Common myeloid progenitor, CD34-positive (primary cell): Measurements from ENCODE around the gene TMEM117.

Experiments used
- CTCF ChIA-PET: fragments of 350-600 bp; sonication (Branson Sonifier 250); formaldehyde crosslinking; loops from one replicate; lab custom pipeline; 2021; ENCODE audit warnings: antibody characterized with exemption; lab: Charles Lee
- POLR2A ChIA-PET: fragments of 350-600 bp; sonication (Branson Sonifier 250); formaldehyde crosslinking; loops from one replicate; lab custom pipeline; 2021; ENCODE audit warnings: antibody characterized with exemption; lab: Charles Lee
- DNase-seq, 3 donors: peaks; one replicate each; pipeline versions ENCODE4 v3.0.0 to v3.0.0-alpha.2; 2013
- H3K27ac ChIP-seq, 2 experiments: 1 replicate in 1 of 2; 2 replicates in 1 of 2; pipeline ENCODE4 v1.7.0; 2013; ENCODE audit warnings: inconsistent platforms in 2 of 2, low read length in 2 of 2, mild to moderate bottlenecking in 2 of 2, low read depth in 1 of 2, moderate library complexity in 1 of 2; ENCODE audit not compliant: severe bottlenecking in 2 of 2, insufficient read depth in 1 of 2, poor library complexity in 1 of 2
- H3K27me3 ChIP-seq, 5 experiments: replicated peaks in 2 of 5; 1 replicate in 3 of 5; 2 replicates in 2 of 5; pipeline versions ENCODE4 v1.6.1 to v1.7.0; 2013; ENCODE audit warnings: low read length in 4 of 5, mild to moderate bottlenecking in 2 of 5, moderate library complexity in 2 of 5, inconsistent platforms in 1 of 5; ENCODE audit not compliant: insufficient read depth in 5 of 5, control insufficient read depth in 4 of 5
- H3K36me3 ChIP-seq, 4 experiments: 1 replicate in 2 of 4; 2 replicates in 2 of 4; pipeline versions ENCODE4 v1.6.1 to v1.7.0; 2013; ENCODE audit warnings: low read length in 3 of 4, control low read depth in 1 of 4, mild to moderate bottlenecking in 1 of 4; ENCODE audit not compliant: control insufficient read depth in 4 of 4, insufficient read depth in 4 of 4
- H3K4me1 ChIP-seq, 4 experiments: 1 replicate in 3 of 4; 2 replicates in 1 of 4; pipeline versions ENCODE4 v1.6.1 to v1.7.1; 2013; ENCODE audit warnings: low read length in 3 of 4, mild to moderate bottlenecking in 3 of 4, control low read depth in 1 of 4, inconsistent platforms in 1 of 4, moderate library complexity in 1 of 4; ENCODE audit not compliant: control insufficient read depth in 4 of 4, insufficient read depth in 4 of 4; ENCODE audit errors: control extremely low read depth in 1 of 4
- H3K4me3 ChIP-seq, 7 experiments: 1 replicate in 4 of 7; 2 replicates in 3 of 7; pipeline versions ENCODE4 v1.5.1 to v1.7.0; 2013; ENCODE audit warnings: mild to moderate bottlenecking in 7 of 7, low read length in 6 of 7, moderate library complexity in 6 of 7, inconsistent platforms in 2 of 7, low read depth in 2 of 7, control low read depth in 1 of 7; ENCODE audit not compliant: insufficient read depth in 4 of 7, control insufficient read depth in 1 of 7; ENCODE audit errors: extremely low read depth in 1 of 7
- H3K9me3 ChIP-seq, 5 experiments: 1 replicate in 4 of 5; 2 replicates in 1 of 5; pipeline versions ENCODE4 v1.6.1 to v1.7.1; 2013; ENCODE audit warnings: low read length in 4 of 5, mild to moderate bottlenecking in 2 of 5, inconsistent platforms in 1 of 5, low read depth in 1 of 5, moderate library complexity in 1 of 5; ENCODE audit not compliant: control insufficient read depth in 4 of 5, insufficient read depth in 2 of 5; ENCODE audit errors: control extremely low read depth in 1 of 5
- WGBS: methylation state at CpG from one replicate; pipeline ENCODE4 v1.1.5; 2013; ENCODE audit not compliant: insufficient coverage; 5-methylcytosine and 5-hydroxymethylcytosine counted together

The TMEM117 gene

DNA sequence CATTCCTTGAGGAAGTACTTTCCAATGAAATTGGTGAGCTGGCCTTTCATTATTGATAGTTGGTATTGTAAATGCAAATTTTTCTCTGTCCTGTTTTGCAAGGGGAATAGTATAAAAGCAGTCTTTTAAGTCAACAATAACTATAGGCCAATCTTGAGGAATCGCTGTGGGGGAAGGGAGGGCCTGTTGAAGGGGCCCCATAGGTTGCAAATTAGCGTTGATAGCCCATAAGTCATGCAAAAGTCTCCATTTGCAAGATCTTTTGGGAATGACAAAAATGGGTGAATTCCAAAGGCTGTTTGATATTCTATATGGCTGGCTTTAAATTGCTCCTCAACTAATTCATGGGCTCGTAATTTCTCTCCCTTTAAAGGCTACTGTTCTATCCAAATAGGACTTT lies 143.6 kb downstream of the TMEM117 start:
- WGBS: 87% methylated on average over 3 of the region's 3 CpGs
- Histone ChIP-seq H3K27ac (no peak overlapping the region), H3K27me3 (no peaks in the 10 kb centered on the region), H3K9me3 (peaks cover 0 to 7% (median 3%) of the 10 kb centered on the region in 5 experiments), H3K36me3 (no peaks in the 10 kb centered on the region), H3K4me3 (no peak overlapping the region), H3K4me1 (no peaks in the 10 kb centered on the region)
- CTCF ChIA-PET: no interaction called here
- POLR2A ChIA-PET: no interaction called here
- DNase-seq: no peak

DNA sequence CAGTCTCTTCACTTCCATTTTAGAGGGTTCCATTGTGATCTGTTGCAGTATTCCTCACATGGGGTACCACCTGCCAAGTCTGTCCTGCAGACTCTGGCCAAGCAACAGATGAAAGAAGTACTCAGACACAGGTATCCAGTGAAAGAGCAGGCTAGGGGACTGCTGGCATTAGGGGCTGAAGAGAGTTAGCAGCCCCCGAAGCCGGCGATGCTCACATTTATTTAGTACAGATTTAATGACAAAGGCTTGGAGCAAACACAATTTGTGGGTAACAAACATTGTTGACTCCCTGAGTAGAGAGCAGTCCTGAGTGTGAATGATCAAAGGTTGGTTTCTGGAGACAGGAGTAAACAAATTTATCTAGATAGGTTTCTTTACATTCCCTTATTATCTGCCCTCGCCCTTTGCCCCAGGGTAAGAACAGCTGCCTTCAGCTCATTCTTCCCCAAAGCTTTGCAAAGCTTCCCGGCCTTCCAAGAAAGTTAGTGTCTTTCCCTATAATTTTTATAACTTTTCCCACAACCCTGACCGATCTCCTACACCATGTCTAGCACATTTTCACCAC lies 144.8 kb downstream of the TMEM117 start:
- Histone ChIP-seq H3K36me3 (no peaks in the 10 kb centered on the region), H3K9me3 (peaks cover 0 to 7% (median 3%) of the 10 kb centered on the region in 5 experiments), H3K4me3 (no peak overlapping the region), H3K4me1 (no peaks in the 10 kb centered on the region), H3K27ac (no peak overlapping the region), H3K27me3 (no peaks in the 10 kb centered on the region)
- CTCF ChIA-PET: no interaction called here
- DNase-seq: no peak
- POLR2A ChIA-PET: no interaction called here
- WGBS: 97% methylated on average over 6 of the region's 6 CpGs

- DNase-seq: no peak
- no peak overlapping the region for H3K4me3 ChIP-seq
- no peaks in the 10 kb centered on the region for H3K36me3 ChIP-seq
- POLR2A ChIA-PET: no interaction called here
- H3K4me1 ChIP-seq: no peaks in the 10 kb centered on the region
- CTCF ChIA-PET: interaction anchor here (1.2 kb wide), 1 partner anchor 23 kb away, joined by 3 read pairs; no protein-coding TSS in a partner anchor
- no peak overlapping the region for H3K27ac ChIP-seq
- peaks cover 0 to 7% (median 0%) of the 10 kb centered on the region in 5 experiments for H3K9me3 ChIP-seq
- H3K27me3 ChIP-seq: no peaks in the 10 kb centered on the region
Observed at GRCh38 chr12:43981726-43982125, 145.8 kb downstream of the TMEM117 start.

- H3K36me3 ChIP-seq: no peaks in the 10 kb centered on the region
- no peak for DNase-seq
- ChIA-PET CTCF (interaction anchor here (1.2 kb wide), 2 partner anchors 18 to 24 kb away, joined by 3 read pairs; no protein-coding TSS in a partner anchor), POLR2A (no interaction called here)
- no peaks in the 10 kb centered on the region for H3K27me3 ChIP-seq
- WGBS: no CpG with 5 or more reads among the region's 2 CpGs
- H3K4me3 ChIP-seq: no peak overlapping the region
- H3K4me1 ChIP-seq: no peaks in the 10 kb centered on the region
- H3K9me3 ChIP-seq: peaks cover 0 to 7% (median 0%) of the 10 kb centered on the region in 5 experiments
- no peak overlapping the region for H3K27ac ChIP-seq
Observed at GRCh38 chr12:43982544-43982943, 146.7 kb downstream of the TMEM117 start.

DNA sequence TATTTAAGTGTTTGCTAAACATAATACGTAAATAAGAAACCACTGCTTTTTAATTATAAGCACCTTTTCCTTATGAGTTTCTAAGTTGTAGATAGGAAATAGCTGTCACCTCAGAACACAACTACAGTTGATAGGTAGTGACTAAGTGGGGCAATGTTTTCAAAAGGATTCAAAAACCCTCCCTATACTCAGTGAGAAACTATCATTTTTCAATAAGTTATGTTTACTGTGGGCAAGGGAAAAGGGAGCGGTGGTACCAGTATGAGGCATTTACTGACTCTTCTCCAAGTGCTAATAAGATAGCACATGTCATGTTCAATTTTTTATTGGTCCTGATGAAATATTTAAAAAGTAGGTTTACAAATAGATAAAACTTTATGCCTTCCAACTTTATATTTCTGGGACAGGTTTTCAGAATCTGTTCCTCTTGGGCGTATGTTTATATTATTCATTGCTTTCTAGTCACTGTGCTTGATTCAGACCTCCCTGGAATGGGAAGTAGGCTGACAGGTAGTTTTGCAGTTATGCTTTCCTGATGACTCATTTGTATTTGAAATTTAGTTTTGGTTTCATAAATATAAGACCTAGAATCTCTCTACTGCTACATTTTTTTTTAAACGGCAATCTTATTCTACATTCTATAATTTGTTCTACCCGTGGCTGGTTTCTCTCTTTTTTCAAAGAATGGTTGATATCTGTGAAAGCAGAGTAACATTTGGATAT lies 153.1 kb downstream of the TMEM117 start:
- Histone ChIP-seq H3K36me3 (no peaks in the 10 kb centered on the region), H3K27ac (no peak overlapping the region), H3K4me3 (peak overlapping the region in 1 of 7 experiments; percentile 57), H3K4me1 (peaks cover 0 to 4% (median 0%) of the 10 kb centered on the region in 4 experiments), H3K27me3 (no peaks in the 10 kb centered on the region), H3K9me3 (no peaks in the 10 kb centered on the region)
- DNase-seq: peak; percentile 25 to 75 (median 61)
- WGBS: 33% methylated on average over 1 of the region's 5 CpGs
- POLR2A ChIA-PET: no interaction called here
- CTCF ChIA-PET: interaction anchor here (1.4 kb wide), 1 partner anchor 10 kb away, joined by 3 read pairs; no protein-coding TSS in a partner anchor

DNA sequence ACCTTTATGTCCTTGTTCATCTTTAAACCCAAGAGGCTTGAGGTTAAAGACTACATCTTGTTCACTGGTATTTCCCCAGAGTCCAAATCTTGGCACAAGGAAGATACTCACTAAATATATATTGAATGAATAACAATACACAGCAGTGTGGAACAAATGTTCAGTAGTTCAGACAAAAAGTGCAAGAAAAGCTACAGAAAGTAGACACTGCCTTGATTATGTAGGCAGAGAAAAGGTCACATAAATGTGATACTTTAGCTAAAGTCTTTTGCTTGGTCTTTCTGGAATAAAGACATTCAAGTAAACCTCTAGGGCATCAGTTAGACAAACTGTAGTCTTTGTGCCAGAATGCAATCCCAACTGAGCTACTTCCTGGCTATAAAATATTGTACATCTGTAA lies 157.0 kb downstream of the TMEM117 start:
- Histone ChIP-seq H3K4me1 (peaks cover 0 to 4% (median 0%) of the 10 kb centered on the region in 4 experiments), H3K27me3 (no peaks in the 10 kb centered on the region), H3K36me3 (no peaks in the 10 kb centered on the region), H3K4me3 (no peak overlapping the region), H3K9me3 (no peaks in the 10 kb centered on the region), H3K27ac (no peak overlapping the region)
- no peak for DNase-seq
- ChIA-PET POLR2A (no interaction called here), CTCF (no interaction called here)

- peak; percentile 22 to 51 (median 42) for DNase-seq
- ChIA-PET CTCF (interaction anchor here (0.8 to 2.2 kb wide), 7 partner anchors 11 to 949 kb away, joined by 3 to 8 read pairs (median 3); no protein-coding TSS in a partner anchor), POLR2A (no interaction called here)
- Histone ChIP-seq H3K36me3 (no peaks in the 10 kb centered on the region), H3K4me3 (no peak overlapping the region), H3K27ac (no peak overlapping the region), H3K27me3 (no peaks in the 10 kb centered on the region), H3K9me3 (peaks cover 0 to 2% (median 0%) of the 10 kb centered on the region in 5 experiments), H3K4me1 (no peaks in the 10 kb centered on the region)
- 89% methylated on average over 5 of the region's 5 CpGs for WGBS
Observed at GRCh38 chr12:44000309-44000952, 164.6 kb downstream of the TMEM117 start.
